ENCODE results near the gene CD80. TPM values are rescaled to one million over a fixed set of nuclear protein-coding genes. Genes with fewer than 3 reads are reported as not detected.

Gene CD80
- total and polyA plus RNA-seq, 9 donors: 0.07 to 0.73 (median 0.26) TPM; not detected in 1

DNA sequence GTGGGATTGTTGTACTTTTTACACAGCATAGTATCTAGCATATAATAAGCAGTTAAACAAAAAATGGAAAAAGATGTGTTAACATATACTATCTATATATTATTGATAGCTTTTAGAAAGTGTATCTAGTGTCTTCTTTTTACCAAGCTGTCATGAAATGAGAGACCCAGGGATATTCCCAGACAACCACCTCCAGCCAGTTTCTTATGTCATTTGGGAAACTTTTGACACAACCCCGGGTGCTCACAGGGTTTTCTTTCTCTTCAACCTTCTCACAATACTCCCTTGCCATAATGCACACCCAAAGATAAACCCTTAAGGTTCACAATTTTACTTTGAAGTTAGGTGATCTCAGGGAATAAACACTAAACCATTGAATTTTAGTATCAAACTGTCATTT is 33.4 kb upstream of the CD80 start:
- no peak overlapping the region for H3K4me3 ChIP-seq
- peaks cover 1% of the 10 kb centered on the region for H3K4me1 ChIP-seq (ENCODE audit: insufficient read depth)
- no peaks in the 10 kb centered on the region for H3K36me3 ChIP-seq
- no peaks in the 10 kb centered on the region for H3K9me3 ChIP-seq
- no peaks in the 10 kb centered on the region for H3K27me3 ChIP-seq
- no peak for TF ChIP-seq EP300 (IDR thresholded peaks at IDR 0.05)
- TF ChIP-seq, protein P1, sequence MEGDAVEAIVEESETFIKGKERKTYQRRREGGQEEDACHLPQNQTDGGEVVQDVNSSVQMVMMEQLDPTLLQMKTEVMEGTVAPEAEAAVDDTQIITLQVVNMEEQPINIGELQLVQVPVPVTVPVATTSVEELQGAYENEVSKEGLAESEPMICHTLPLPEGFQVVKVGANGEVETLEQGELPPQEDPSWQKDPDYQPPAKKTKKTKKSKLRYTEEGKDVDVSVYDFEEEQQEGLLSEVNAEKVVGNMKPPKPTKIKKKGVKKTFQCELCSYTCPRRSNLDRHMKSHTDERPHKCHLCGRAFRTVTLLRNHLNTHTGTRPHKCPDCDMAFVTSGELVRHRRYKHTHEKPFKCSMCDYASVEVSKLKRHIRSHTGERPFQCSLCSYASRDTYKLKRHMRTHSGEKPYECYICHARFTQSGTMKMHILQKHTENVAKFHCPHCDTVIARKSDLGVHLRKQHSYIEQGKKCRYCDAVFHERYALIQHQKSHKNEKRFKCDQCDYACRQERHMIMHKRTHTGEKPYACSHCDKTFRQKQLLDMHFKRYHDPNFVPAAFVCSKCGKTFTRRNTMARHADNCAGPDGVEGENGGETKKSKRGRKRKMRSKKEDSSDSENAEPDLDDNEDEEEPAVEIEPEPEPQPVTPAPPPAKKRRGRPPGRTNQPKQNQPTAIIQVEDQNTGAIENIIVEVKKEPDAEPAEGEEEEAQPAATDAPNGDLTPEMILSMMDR (IDR thresholded peaks at IDR 0.05): no peak
- no peak for TF ChIP-seq POLR2A (IDR thresholded peaks at IDR 0.05)
- no peak overlapping the region for H3K27ac ChIP-seq
- 48 to 62% (median 61%) methylated on average over 1 of the region's 1 CpG for WGBS, 3 donors
- intact Hi-C loops (cut with DNase I): no loop called here
- no peak for DNase-seq

DNA sequence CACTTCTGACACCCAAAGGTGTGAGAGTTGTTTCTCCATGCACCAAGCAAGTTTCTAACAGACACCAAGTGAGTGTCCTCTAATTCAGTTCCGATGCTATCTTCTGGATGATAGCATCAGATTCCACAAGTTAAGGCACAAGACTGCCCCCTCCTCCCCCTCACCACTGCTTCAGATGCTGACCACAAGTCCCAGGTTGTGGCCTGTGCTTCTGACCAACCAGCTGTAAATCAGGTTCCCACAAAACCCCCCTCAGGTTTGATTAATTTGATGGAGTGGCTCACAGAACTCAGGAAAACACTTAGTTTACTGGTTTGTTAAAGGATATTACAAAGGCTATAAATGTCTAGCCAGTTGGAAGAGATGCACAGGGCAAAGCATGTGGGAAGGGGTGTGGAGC is 31.3 kb upstream of the CD80 start:
- DNase-seq: no peak
- H3K4me3 ChIP-seq: no peak overlapping the region
- WGBS, 3 donors: 86 to 91% (median 87%) methylated on average over 1 of the region's 1 CpG
- H3K27ac ChIP-seq: no peak overlapping the region
- intact Hi-C loops (cut with DNase I): no loop called here
- TF ChIP-seq POLR2A (IDR thresholded peaks at IDR 0.05) (no peak), EP300 (IDR thresholded peaks at IDR 0.05) (no peak)
- TF ChIP-seq, protein P1 (IDR thresholded peaks at IDR 0.05): no peak
- H3K4me1 ChIP-seq (ENCODE audit: insufficient read depth): no peaks in the 10 kb centered on the region
- no peaks in the 10 kb centered on the region for H3K36me3 ChIP-seq
- no peaks in the 10 kb centered on the region for H3K27me3 ChIP-seq
- no peaks in the 10 kb centered on the region for H3K9me3 ChIP-seq

DNA sequence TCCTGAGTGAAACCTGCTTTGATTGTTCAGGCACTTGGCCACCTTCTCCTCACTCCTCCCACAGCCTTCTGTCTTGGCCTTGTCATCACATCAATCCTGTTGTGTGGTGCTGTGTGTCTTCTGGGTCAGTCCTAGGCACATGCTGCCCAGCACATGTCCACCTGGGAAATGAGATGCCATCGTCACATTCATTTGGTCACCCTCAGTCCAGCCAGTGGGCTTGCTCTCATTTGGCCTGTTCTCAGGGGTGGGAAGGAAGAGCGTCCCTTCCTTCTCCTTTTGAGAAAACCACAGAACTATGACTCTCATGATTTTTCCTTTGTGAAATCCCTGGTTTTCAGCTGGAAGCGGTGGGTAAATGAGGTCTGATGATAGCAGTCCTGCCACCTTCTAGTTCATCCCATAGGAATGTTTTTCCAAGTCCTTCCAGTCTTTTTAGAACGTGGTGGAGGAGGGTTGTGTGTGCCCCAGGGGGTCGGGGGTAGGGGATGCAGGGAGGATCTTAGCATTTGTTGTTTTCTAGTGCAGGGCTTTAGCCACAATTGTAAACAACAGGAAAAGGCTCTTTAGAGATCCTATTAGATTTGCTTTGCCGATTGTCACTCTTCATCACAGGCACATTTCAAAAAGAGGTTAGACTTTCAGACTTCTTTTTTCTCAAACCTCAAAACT is 29.8 kb upstream of the CD80 start:
- no peaks in the 10 kb centered on the region for H3K27me3 ChIP-seq
- H3K4me1 ChIP-seq (ENCODE audit: insufficient read depth): no peaks in the 10 kb centered on the region
- intact Hi-C loops (cut with DNase I): no loop called here
- WGBS, 3 donors: 69 to 74% (median 71%) methylated on average over 6 of the region's 6 CpGs
- H3K27ac ChIP-seq: no peak overlapping the region
- H3K4me3 ChIP-seq: no peak overlapping the region
- H3K9me3 ChIP-seq: no peaks in the 10 kb centered on the region
- TF ChIP-seq POLR2A (IDR thresholded peaks at IDR 0.05): no peak
- no peak for TF ChIP-seq EP300 (IDR thresholded peaks at IDR 0.05)
- TF ChIP-seq, protein P1 (IDR thresholded peaks at IDR 0.05): no peak
- no peak for DNase-seq
- H3K36me3 ChIP-seq: no peaks in the 10 kb centered on the region

DNA sequence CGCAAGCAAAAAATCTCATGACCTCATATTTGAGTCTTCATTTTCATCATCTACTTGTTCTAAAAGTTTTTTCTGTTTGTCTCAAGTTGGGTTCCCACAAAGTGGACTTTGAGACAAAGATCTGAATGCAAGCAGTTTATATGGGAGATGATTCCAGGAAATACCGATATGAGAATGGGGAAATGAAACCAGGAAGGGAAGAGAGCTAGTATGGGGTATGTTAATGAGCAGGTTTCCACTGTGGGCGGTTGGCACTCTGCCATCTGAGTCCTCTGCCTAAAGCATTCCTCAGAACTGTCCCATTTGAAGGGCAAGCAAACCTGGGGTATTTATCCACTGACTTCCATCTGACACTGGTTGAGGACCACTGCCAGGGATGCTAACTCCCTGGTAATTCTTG is 28.7 kb upstream of the CD80 start:
- 76 to 85% (median 77%) methylated on average over 3 of the region's 3 CpGs for WGBS, 3 donors
- intact Hi-C loops (cut with DNase I): no loop called here
- H3K4me1 ChIP-seq (ENCODE audit: insufficient read depth): no peaks in the 10 kb centered on the region
- H3K36me3 ChIP-seq: no peaks in the 10 kb centered on the region
- TF ChIP-seq, protein P1 (IDR thresholded peaks at IDR 0.05): no peak
- TF ChIP-seq EP300 (IDR thresholded peaks at IDR 0.05) (no peak), POLR2A (IDR thresholded peaks at IDR 0.05) (no peak)
- no peak overlapping the region for H3K27ac ChIP-seq
- DNase-seq: peak in 1 of 5 donors; percentile 50
- no peaks in the 10 kb centered on the region for H3K27me3 ChIP-seq
- no peak overlapping the region for H3K4me3 ChIP-seq
- H3K9me3 ChIP-seq: no peaks in the 10 kb centered on the region

Measured in ovary (tissue), 9 donors.